Mesendoderm (in vitro differentiated cells): Measurements from ENCODE around the gene M6PR. TPM values are rescaled to one million over a fixed set of nuclear protein-coding genes. Genes with fewer than 3 reads are reported as not detected.

Experiments used
- DNase-seq: peaks from one replicate; pipeline ENCODE4 v3.0.0; 2013
- H2AK5ac ChIP-seq: 2 replicates; pipeline ENCODE4 v1.6.1; 2013; ENCODE audit warnings: low read length, inconsistent platforms
- H2BK120ac ChIP-seq: 2 replicates; pipeline ENCODE4 v1.6.1; 2013; ENCODE audit warnings: low read depth, mild to moderate bottlenecking, low read length, moderate library complexity, mixed read lengths
- H2BK15ac ChIP-seq: replicated peaks from 2 replicates; pipeline ENCODE4 v1.6.1; 2013; ENCODE audit warnings: low read depth, mild to moderate bottlenecking, moderate library complexity
- H2BK5ac ChIP-seq: 2 replicates; pipeline ENCODE4 v1.6.1; 2013; ENCODE audit warnings: low read length, inconsistent platforms
- H3K18ac ChIP-seq: 2 replicates; pipeline ENCODE4 v1.6.1; 2013; ENCODE audit warnings: mild to moderate bottlenecking, low read length, mixed read lengths
- H3K23ac ChIP-seq: one replicate; pipeline ENCODE4 v1.6.1; 2013; ENCODE audit warnings: low read length
- H3K27ac ChIP-seq: 2 replicates; pipeline ENCODE4 v1.5.1; 2013; ENCODE audit warnings: low read depth, mild to moderate bottlenecking, inconsistent platforms, low read length, moderate library complexity
- H3K27me3 ChIP-seq: 2 replicates; pipeline ENCODE4 v1.6.1; 2013; ENCODE audit warnings: low read length, control low read depth, mild to moderate bottlenecking, inconsistent platforms; ENCODE audit not compliant: insufficient read depth, poor library complexity
- H3K36me3 ChIP-seq: 2 replicates; pipeline ENCODE4 v1.6.1; 2013; ENCODE audit warnings: low read length, inconsistent platforms; ENCODE audit not compliant: control insufficient read depth, insufficient read depth
- H3K4ac ChIP-seq: one replicate; pipeline ENCODE4 v1.6.1; 2013; ENCODE audit warnings: low read depth, mild to moderate bottlenecking, low read length, moderate library complexity
- H3K4me1 ChIP-seq: 2 replicates; pipeline ENCODE4 v1.6.1; 2013; ENCODE audit warnings: low read depth, low read length, inconsistent platforms; ENCODE audit not compliant: control insufficient read depth
- H3K4me2 ChIP-seq: 2 replicates; pipeline ENCODE4 v1.6.1; 2013; ENCODE audit warnings: low read length
- H3K4me3 ChIP-seq: 2 replicates; pipeline ENCODE4 v1.5.1; 2013; ENCODE audit warnings: mild to moderate bottlenecking, low read length
- H3K56ac ChIP-seq: one replicate; pipeline ENCODE4 v1.6.1; 2013; ENCODE audit warnings: low read length
- H3K79me1 ChIP-seq: 2 replicates; pipeline ENCODE4 v1.6.1; 2013; ENCODE audit warnings: low read length, inconsistent platforms
- H3K79me2 ChIP-seq: 2 replicates; pipeline ENCODE4 v1.6.1; 2013; ENCODE audit warnings: mild to moderate bottlenecking, low read length; ENCODE audit not compliant: control insufficient read depth, insufficient read depth
- H3K9ac ChIP-seq: 2 replicates; pipeline ENCODE4 v1.6.1; 2013; ENCODE audit warnings: low read length, inconsistent platforms
- H4K5ac ChIP-seq: one replicate; pipeline ENCODE4 v1.6.1; 2013; ENCODE audit warnings: low read length
- H4K8ac ChIP-seq: one replicate; pipeline ENCODE4 v1.6.1; 2013; ENCODE audit warnings: low read depth, mild to moderate bottlenecking, control low read depth, low read length, moderate library complexity
- WGBS: extraction: QIAGEN DNeasy Blood & Tissue Kit; methylation state at CpG from one replicate; pipeline ENCODE4 v1.1.7; 2013; ENCODE audit warnings: low lambda C conversion rate, missing lambda C conversion rate; ENCODE audit not compliant: insufficient coverage; ENCODE audit errors: extremely low coverage; 5-methylcytosine and 5-hydroxymethylcytosine counted together
- polyA plus RNA-seq, 2 experiments: library from polyadenylated mRNA; stranded (reverse); fragments of 200-250 nt; gene quantifications; one replicate each; pipeline ENCODE4 v1.2.3, GENCODE V29; 2013

Gene M6PR
- 99.7 TPM for polyA plus RNA-seq (2013, experiment 1 of 2)
- 96.3 TPM for polyA plus RNA-seq (2013, experiment 2 of 2)

DNA sequence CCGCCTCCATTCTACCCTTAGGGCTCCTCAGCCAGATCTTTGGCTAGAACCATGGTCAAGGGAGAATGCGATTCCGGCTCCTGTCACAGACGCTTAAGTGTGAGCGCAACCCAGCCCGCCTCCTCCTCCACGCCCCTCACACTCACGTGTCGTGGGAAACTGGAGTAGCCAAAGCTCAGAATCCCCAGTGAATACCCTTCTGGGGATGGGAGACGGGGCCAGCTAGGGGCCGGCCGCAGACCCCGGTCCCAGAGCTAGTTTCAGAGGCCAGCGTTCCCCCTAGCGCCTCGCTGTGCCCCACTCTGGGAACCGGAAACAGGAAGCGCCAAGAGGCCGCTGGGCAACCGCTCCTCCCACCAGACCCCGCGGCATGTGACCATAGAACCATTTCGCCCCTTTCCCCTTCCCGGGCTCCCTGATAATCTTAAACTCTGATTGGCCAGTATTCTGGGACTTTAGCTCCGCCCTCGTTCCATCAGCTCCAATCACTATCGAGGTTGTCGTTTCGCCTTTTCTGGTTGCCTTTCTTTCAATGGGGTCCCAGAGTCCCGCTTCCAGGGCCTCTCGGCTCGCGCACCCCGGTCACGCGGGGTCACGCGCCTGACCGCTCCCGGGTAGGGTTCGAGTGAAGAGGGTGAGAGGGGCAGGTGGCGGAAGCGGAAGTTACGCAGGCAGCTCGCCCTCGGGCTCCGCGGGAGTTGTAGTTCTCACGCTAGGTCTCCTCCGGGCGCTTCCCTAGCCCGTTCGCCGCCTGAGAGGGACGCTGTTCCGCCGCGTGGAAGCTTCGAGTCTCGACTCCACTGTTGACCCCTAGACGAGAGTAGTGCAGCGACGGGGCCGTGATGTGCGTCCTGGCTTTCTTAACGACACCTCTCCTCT lies at the start of gene M6PR:
M6PR (minus strand) TSS at position 304 of the 879 bp plus-strand sequence. CDS start 3,241 bp downstream, outside the sequence.
- H3K27me3 ChIP-seq = no peaks in the 10 kb centered on the region
- WGBS = no CpG with 5 or more reads among the region's 66 CpGs
- H4K5ac ChIP-seq = no peak within 1 kb of the TSS
- H3K36me3 ChIP-seq = peaks cover 1% of the 10 kb centered on the region
- peak within 1 kb of the TSS; percentile 95 for H3K4me2 ChIP-seq
- peak within 1 kb of the TSS; percentile 97 for H3K9ac ChIP-seq
- peaks cover 9% of the 10 kb centered on the region for H3K79me1 ChIP-seq
- peak within 1 kb of the TSS; percentile 72 for H3K23ac ChIP-seq
- H3K79me2 ChIP-seq = peaks cover 26% of the 10 kb centered on the region
- H2BK120ac ChIP-seq = peak within 1 kb of the TSS; percentile 49
- peak within 1 kb of the TSS; percentile 94 for H3K56ac ChIP-seq
- DNase-seq = peak; percentile 98
- peak within 1 kb of the TSS; percentile 97 for H3K27ac ChIP-seq
- peak within 1 kb of the TSS; percentile 98 for H3K4me3 ChIP-seq
- H2BK5ac ChIP-seq = no peak within 1 kb of the TSS
- H3K18ac ChIP-seq = no peak within 1 kb of the TSS
- H4K8ac ChIP-seq = no peak within 1 kb of the TSS
- H2BK15ac ChIP-seq = no peak within 1 kb of the TSS
- no peak within 1 kb of the TSS for H2AK5ac ChIP-seq
- no peak within 1 kb of the TSS for H3K4ac ChIP-seq
- no peaks in the 10 kb centered on the region for H3K4me1 ChIP-seq

DNA sequence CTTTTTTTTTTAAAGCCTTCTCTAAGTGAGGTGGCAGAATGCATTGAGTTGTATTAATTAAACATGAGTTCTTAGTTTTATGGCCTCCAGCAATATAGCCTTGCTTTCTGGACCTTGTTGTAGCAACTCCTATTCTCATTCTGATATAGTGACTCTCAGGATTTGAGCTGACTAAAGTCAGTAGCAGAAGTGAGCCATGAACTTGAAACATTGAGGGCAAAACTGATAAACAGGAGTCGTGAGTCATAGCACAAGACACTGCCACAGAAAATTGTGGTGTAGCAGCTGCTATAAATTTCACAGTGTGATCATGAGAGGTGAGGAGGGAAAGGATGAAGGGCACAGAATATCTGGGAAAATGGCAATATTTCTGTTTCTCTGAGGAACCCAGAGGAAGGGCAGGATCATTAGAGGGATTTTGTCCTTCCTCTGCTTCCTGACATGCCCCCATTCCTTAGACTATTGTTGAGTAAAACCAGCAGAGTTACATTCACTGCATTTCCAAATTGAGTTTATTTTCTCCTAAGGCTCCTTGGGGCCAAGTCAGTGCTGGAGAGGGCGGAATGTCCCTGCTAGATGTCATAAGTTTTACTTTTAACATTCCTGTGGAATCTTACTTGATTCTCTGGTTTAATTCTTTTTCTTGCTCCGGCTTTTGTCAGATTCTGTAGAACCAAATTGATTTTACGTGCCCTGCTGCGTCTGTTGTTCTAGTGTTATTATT lies 47.4 kb upstream of the M6PR start:
- Histone ChIP-seq H3K56ac (no peak overlapping the region), H3K18ac (no peak overlapping the region), H3K36me3 (no peaks in the 10 kb centered on the region), H3K4ac (no peak overlapping the region), H3K27me3 (no peaks in the 10 kb centered on the region), H2BK15ac (no peak overlapping the region), H3K27ac (no peak overlapping the region), H3K4me1 (no peaks in the 10 kb centered on the region), H3K79me2 (no peaks in the 10 kb centered on the region), H3K9ac (no peak overlapping the region), H4K8ac (no peak overlapping the region), H3K4me3 (no peak overlapping the region), H2BK120ac (no peak overlapping the region), H4K5ac (no peak overlapping the region), H2BK5ac (no peak overlapping the region), H2AK5ac (no peak overlapping the region), H3K79me1 (no peaks in the 10 kb centered on the region), H3K23ac (no peak overlapping the region), H3K4me2 (no peak overlapping the region)
- no CpG with 5 or more reads among the region's 5 CpGs for WGBS
- no peak for DNase-seq

DNA sequence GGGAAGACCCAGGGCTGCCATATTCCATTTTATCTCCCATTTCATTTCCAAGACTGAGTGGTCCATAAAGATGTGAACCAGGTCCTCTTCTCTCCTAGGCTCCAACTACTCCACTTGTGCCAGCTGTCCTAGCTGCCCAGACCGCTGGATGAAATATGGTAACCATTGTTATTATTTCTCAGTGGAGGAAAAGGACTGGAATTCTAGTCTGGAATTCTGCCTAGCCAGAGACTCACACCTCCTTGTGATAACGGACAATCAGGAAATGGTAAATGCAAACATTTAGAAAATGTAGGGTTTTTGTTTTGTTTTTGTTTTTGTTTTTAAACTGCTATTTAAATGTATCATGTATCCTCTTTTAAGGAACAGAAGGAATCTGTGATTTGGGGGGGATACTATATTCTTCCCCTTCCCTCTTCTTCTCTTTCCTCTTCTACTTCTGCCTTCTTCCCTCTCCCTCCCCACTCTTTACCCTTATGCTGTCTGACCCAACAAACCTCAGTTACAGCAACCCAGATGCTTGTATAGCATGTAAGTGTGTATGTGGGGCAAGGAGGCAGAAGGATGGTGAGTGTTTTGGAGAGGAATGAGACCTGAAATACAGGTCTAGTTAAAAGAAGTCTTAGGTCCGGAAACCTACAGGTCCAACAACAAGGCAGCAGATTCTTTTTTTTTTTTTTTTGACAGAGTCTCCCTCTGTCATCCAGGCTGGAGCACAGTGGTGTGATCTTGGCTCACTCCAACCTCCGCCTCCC lies 45.8 kb upstream of the M6PR start:
- Histone ChIP-seq H2BK15ac (no peak overlapping the region), H3K4me1 (no peaks in the 10 kb centered on the region), H3K56ac (no peak overlapping the region), H3K4me3 (no peak overlapping the region), H3K79me2 (no peaks in the 10 kb centered on the region), H2BK120ac (no peak overlapping the region), H4K8ac (no peak overlapping the region), H3K18ac (no peak overlapping the region), H3K23ac (no peak overlapping the region), H2AK5ac (no peak overlapping the region), H3K27me3 (no peaks in the 10 kb centered on the region), H2BK5ac (no peak overlapping the region), H3K4me2 (no peak overlapping the region), H3K27ac (no peak overlapping the region), H4K5ac (no peak overlapping the region), H3K79me1 (no peaks in the 10 kb centered on the region), H3K36me3 (no peaks in the 10 kb centered on the region), H3K4ac (no peak overlapping the region), H3K9ac (no peak overlapping the region)
- no peak for DNase-seq
- no CpG with 5 or more reads among the region's 4 CpGs for WGBS

DNA sequence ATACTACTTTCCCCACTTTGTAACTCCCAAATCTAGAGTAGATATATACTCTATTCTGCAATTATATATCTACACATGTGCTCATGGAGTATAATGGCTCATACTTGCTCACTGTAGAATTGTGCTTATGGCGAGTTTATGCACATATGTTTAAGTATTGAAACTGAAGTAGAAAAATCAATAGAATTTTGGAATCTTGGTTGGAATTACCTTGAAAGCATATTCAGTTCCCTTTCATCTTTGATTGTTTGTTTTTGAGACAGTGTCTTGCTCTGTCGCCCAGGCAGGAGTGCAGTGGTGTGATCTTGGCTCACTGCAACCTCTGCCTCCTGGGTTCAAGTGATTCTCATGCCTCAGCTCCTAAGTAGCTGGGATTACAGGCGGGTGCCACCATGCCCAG lies 44.4 kb upstream of the M6PR start:
- Histone ChIP-seq H3K27me3 (no peaks in the 10 kb centered on the region), H3K23ac (no peak overlapping the region), H3K4me2 (no peak overlapping the region), H3K4me1 (no peaks in the 10 kb centered on the region), H3K27ac (no peak overlapping the region), H3K56ac (no peak overlapping the region), H3K79me2 (no peaks in the 10 kb centered on the region), H3K9ac (no peak overlapping the region), H4K5ac (no peak overlapping the region), H3K79me1 (no peaks in the 10 kb centered on the region), H2AK5ac (no peak overlapping the region), H3K18ac (no peak overlapping the region), H3K4ac (no peak overlapping the region), H2BK5ac (no peak overlapping the region), H2BK120ac (no peak overlapping the region), H3K36me3 (no peaks in the 10 kb centered on the region), H3K4me3 (no peak overlapping the region), H4K8ac (no peak overlapping the region), H2BK15ac (no peak overlapping the region)
- no peak for DNase-seq
- no CpG with 5 or more reads among the region's 3 CpGs for WGBS

DNA sequence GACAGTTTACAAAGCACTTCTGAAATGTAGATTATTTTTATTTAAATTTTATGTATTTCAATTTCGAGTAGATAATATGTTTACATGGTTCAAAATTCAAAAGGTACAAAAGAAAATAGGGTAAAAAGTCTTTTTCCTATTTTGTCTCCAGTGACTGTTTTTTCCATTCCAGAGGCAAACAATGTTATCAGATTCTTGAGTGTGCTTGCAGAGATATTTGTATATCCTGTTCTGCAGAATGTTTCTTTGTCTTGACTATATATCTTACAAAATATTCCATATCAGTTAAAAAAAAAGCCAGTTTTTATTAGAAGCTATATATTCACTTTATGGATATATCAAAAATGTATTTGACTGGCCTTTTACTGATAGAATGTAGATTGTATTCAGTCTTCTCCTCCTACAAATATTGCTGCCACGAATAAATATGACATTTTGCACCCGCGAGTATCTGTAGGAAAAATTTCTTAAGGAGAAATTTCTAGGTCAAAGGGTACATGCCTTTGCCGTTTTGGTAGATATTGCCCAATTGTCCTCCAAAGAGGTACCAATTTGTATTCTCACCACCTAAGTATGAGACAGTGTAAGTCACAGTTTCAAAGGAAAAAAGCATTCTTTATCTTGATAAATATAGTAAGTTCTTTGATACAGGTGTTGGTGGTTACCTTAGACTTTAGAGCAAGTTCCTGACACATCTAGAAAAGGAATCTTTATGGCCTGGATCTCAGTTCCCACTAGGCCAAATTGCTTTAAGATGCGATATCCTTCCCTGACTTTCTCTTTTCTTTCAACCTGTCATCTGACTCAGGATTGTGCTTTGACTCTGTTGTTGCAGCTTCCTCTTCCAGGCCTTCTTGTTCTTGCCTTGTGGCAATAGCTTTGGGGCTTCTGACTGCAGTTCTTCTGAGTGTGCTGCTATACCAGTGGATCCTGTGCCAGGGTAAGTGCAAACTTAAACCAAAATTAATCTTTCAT lies 42.2 kb upstream of the M6PR start:
- Histone ChIP-seq H3K27me3 (no peaks in the 10 kb centered on the region), H3K4ac (no peak overlapping the region), H3K4me2 (no peak overlapping the region), H3K79me1 (no peaks in the 10 kb centered on the region), H2BK120ac (no peak overlapping the region), H3K9ac (no peak overlapping the region), H4K5ac (no peak overlapping the region), H3K36me3 (no peaks in the 10 kb centered on the region), H2BK5ac (no peak overlapping the region), H3K27ac (no peak overlapping the region), H2BK15ac (no peak overlapping the region), H3K23ac (no peak overlapping the region), H3K18ac (no peak overlapping the region), H3K4me1 (no peaks in the 10 kb centered on the region), H2AK5ac (no peak overlapping the region), H3K4me3 (no peak overlapping the region), H4K8ac (no peak overlapping the region), H3K56ac (no peak overlapping the region), H3K79me2 (no peaks in the 10 kb centered on the region)
- WGBS = no CpG with 5 or more reads among the region's 6 CpGs
- DNase-seq = no peak
